NT2/D1 (cell line): ENCODE measurements around the gene NKG7.

Experiments used
- SUZ12 ChIP-seq: IDR thresholded peaks from 2 replicates; pipeline ENCODE4 v1.6.1; 2011; ENCODE audit not compliant: insufficient read length, insufficient read depth; ENCODE audit errors: extremely low read depth
- YY1 ChIP-seq: IDR thresholded peaks from 2 replicates; pipeline ENCODE4 v1.6.1; 2011; ENCODE audit not compliant: insufficient read length, insufficient read depth
- ZNF274 ChIP-seq: IDR thresholded peaks from 2 replicates; pipeline ENCODE4 v1.6.1; 2011; ENCODE audit warnings: mild to moderate bottlenecking, low read depth, low read length

DNA sequence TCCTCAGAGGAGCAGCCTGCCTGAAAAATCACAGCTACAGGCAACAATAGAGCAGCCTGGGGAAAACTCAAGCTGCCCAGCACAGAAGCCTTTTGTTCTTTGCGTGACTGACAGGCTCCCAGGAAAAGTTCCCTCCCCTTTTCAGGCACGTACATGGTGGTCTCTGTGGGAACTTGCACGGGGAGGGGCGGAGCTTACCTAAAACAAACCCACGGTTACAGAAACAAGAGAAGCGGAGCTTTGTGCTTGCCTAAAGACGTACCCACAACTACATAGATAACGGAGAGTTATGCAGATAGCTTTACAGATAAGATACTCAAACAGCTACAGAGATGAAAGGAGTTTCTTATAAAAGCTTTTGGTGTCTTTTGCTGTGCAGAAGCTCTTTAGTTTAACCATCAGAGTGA, 17.7 kb downstream of the NKG7 start:
- TF ChIP-seq YY1 (no peak), ZNF274 (no peak), SUZ12 (no peak)
